Stimulated activated effector memory CD8-positive, alpha-beta T cell treated with anti-CD3 and anti-CD28 coated beads, Interleukin-12 subunit alpha, Interleukin-12 subunit beta, amount 100 ng/mL, for 72 hours (primary cell): ENCODE results near the gene CCDC88C.
A peak's percentile ranks its signal among the peaks of the same experiment; 100 is the strongest.
"Not testable (repeated sequence)": the region's sequence is repeated elsewhere in the genome, so short reads cannot be mapped to it uniquely, and the experiment has no call there.

Experiments
- ATAC-seq: fragments of 150-1000 bp; cut with Tn5 transposase; 2 replicates; pipeline ENCODE4 v1.10.0; 2021
- DNase-seq, 2 donors: peaks; one replicate each; pipeline ENCODE4 v3.0.0; 2021 to 2022; ENCODE audit warnings: low spot score in 2 of 2
- H3K27ac Mint-ChIP-seq: one replicate; pipeline ENCODE4 v1.8.0; 2022; ENCODE audit warnings: mild to moderate bottlenecking, mixed read lengths
- H3K36me3 Mint-ChIP-seq: one replicate; pipeline ENCODE4 v1.8.0; 2022; ENCODE audit warnings: mild to moderate bottlenecking, mixed read lengths
- H3K4me1 Mint-ChIP-seq: one replicate; pipeline ENCODE4 v1.8.0; 2022; ENCODE audit warnings: mixed read lengths
- H3K4me3 Mint-ChIP-seq: one replicate; pipeline ENCODE4 v1.8.0; 2022; ENCODE audit warnings: mild to moderate bottlenecking, mixed read lengths
- H3K9me3 Mint-ChIP-seq: one replicate; pipeline ENCODE4 v1.8.0; 2022; ENCODE audit warnings: mixed read lengths

The CCDC88C gene

GRCh38 chr14:91409240-91409639 lies 8.4 kb downstream of the CCDC88C start:
- not testable (repeated sequence) for DNase-seq, ATAC-seq, H3K9me3 Mint-ChIP-seq
- peak overlapping the region; percentile 90 for H3K27ac Mint-ChIP-seq
- peak overlapping the region; percentile 76 for H3K4me3 Mint-ChIP-seq
- peaks cover 97% of the 10 kb centered on the region for H3K36me3 Mint-ChIP-seq
- H3K4me1 Mint-ChIP-seq = peaks cover 93% of the 10 kb centered on the region

- peak overlapping the region; percentile 76 for H3K4me3 Mint-ChIP-seq
- peaks cover 85% of the 10 kb centered on the region for H3K4me1 Mint-ChIP-seq
- ATAC-seq (no peak), DNase-seq (no peak)
- no peaks in the 10 kb centered on the region for H3K9me3 Mint-ChIP-seq
- H3K27ac Mint-ChIP-seq = peak overlapping the region; percentile 90
- peaks cover 86% of the 10 kb centered on the region for H3K36me3 Mint-ChIP-seq
Measured at GRCh38 chr14:91406982-91407381, 10.6 kb downstream of the CCDC88C start.

GRCh38 chr14:91406451-91406850 lies 11.2 kb downstream of the CCDC88C start:
- H3K4me1 Mint-ChIP-seq = peaks cover 86% of the 10 kb centered on the region
- no peak for DNase-seq
- peak overlapping the region; percentile 90 for H3K27ac Mint-ChIP-seq

GRCh38 chr14:91405724-91406435 lies 11.7 kb downstream of the CCDC88C start:
- Mint-ChIP-seq H3K4me3 (peak overlapping the region; percentile 76), H3K27ac (peak overlapping the region; percentile 90), H3K9me3 (no peaks in the 10 kb centered on the region), H3K4me1 (peaks cover 86% of the 10 kb centered on the region), H3K36me3 (peaks cover 79% of the 10 kb centered on the region)
- no peak for DNase-seq
- no peak for ATAC-seq

More at GRCh38 chr14:91406451-91406850, 11.2 kb downstream of the CCDC88C start:
- no peaks in the 10 kb centered on the region for H3K9me3 Mint-ChIP-seq
- ATAC-seq = no peak
- H3K36me3 Mint-ChIP-seq = peaks cover 85% of the 10 kb centered on the region
- peak overlapping the region; percentile 76 for H3K4me3 Mint-ChIP-seq

GRCh38 chr14:91405241-91405721 lies 12.3 kb downstream of the CCDC88C start:
- DNase-seq (peak; percentile 48 to 75), ATAC-seq (peak; percentile 57)
- H3K9me3 Mint-ChIP-seq = no peaks in the 10 kb centered on the region
- H3K4me1 Mint-ChIP-seq = peaks cover 86% of the 10 kb centered on the region
- peak overlapping the region; percentile 76 for H3K4me3 Mint-ChIP-seq
- H3K27ac Mint-ChIP-seq = peak overlapping the region; percentile 90
- H3K36me3 Mint-ChIP-seq = peaks cover 74% of the 10 kb centered on the region

GRCh38 chr14:91402771-91403600 lies 14.6 kb downstream of the CCDC88C start:
- Mint-ChIP-seq H3K9me3 (no peaks in the 10 kb centered on the region), H3K36me3 (peaks cover 67% of the 10 kb centered on the region), H3K27ac (peak overlapping the region; percentile 90), H3K4me3 (peak overlapping the region; percentile 76), H3K4me1 (peaks cover 86% of the 10 kb centered on the region)
- ATAC-seq = peak; percentile 27
- DNase-seq = no peak

- Mint-ChIP-seq H3K4me1 (peaks cover 86% of the 10 kb centered on the region), H3K27ac (peak overlapping the region; percentile 90), H3K4me3 (peak overlapping the region; percentile 76), H3K36me3 (peaks cover 67% of the 10 kb centered on the region), H3K9me3 (no peaks in the 10 kb centered on the region)
- DNase-seq (no peak), ATAC-seq (no peak)
Measured at GRCh38 chr14:91402348-91402747, 15.3 kb downstream of the CCDC88C start.

GRCh38 chr14:91401751-91402150 lies 15.9 kb downstream of the CCDC88C start:
- Mint-ChIP-seq H3K4me3 (peak overlapping the region; percentile 76), H3K4me1 (peaks cover 86% of the 10 kb centered on the region), H3K36me3 (peaks cover 67% of the 10 kb centered on the region), H3K9me3 (no peaks in the 10 kb centered on the region), H3K27ac (peak overlapping the region; percentile 90)
- ATAC-seq (no peak), DNase-seq (no peak)

- peak overlapping the region; percentile 96 for H3K4me3 Mint-ChIP-seq
- peaks cover 69% of the 10 kb centered on the region for H3K36me3 Mint-ChIP-seq
- no peak for ATAC-seq
- peaks cover 86% of the 10 kb centered on the region for H3K4me1 Mint-ChIP-seq
- peak overlapping the region; percentile 90 for H3K27ac Mint-ChIP-seq
- no peaks in the 10 kb centered on the region for H3K9me3 Mint-ChIP-seq
- DNase-seq = no peak
Measured at GRCh38 chr14:91400696-91401095, 16.9 kb downstream of the CCDC88C start.

- no peak for DNase-seq
- peak overlapping the region; percentile 96 for H3K4me3 Mint-ChIP-seq
- peak; percentile 53 for ATAC-seq
- H3K27ac Mint-ChIP-seq = peak overlapping the region; percentile 90
- H3K36me3 Mint-ChIP-seq = peaks cover 69% of the 10 kb centered on the region
- peaks cover 86% of the 10 kb centered on the region for H3K4me1 Mint-ChIP-seq
- no peaks in the 10 kb centered on the region for H3K9me3 Mint-ChIP-seq
Measured at GRCh38 chr14:91399868-91400640, 17.6 kb downstream of the CCDC88C start.

GRCh38 chr14:91398707-91399106 lies 18.9 kb downstream of the CCDC88C start:
- H3K36me3 Mint-ChIP-seq = peaks cover 66% of the 10 kb centered on the region
- H3K9me3 Mint-ChIP-seq = no peaks in the 10 kb centered on the region
- peak; percentile 30 for ATAC-seq
- H3K4me3 Mint-ChIP-seq = peak overlapping the region; percentile 96
- peak overlapping the region; percentile 90 for H3K27ac Mint-ChIP-seq
- no peak for DNase-seq
- H3K4me1 Mint-ChIP-seq = peaks cover 87% of the 10 kb centered on the region

- peaks cover 93% of the 10 kb centered on the region for H3K4me1 Mint-ChIP-seq
- H3K36me3 Mint-ChIP-seq = peaks cover 70% of the 10 kb centered on the region
- DNase-seq (no peak), ATAC-seq (no peak)
- H3K9me3 Mint-ChIP-seq = no peaks in the 10 kb centered on the region
- peak overlapping the region; percentile 96 for H3K4me3 Mint-ChIP-seq
- H3K27ac Mint-ChIP-seq = peak overlapping the region; percentile 90
Measured at GRCh38 chr14:91397965-91398591, 19.5 kb downstream of the CCDC88C start.

- H3K36me3 Mint-ChIP-seq = peaks cover 66% of the 10 kb centered on the region
- H3K4me1 Mint-ChIP-seq = peaks cover 98% of the 10 kb centered on the region
- H3K27ac Mint-ChIP-seq = peak overlapping the region; percentile 90
- peak overlapping the region; percentile 96 for H3K4me3 Mint-ChIP-seq
- ATAC-seq (peak; percentile 78), DNase-seq (peak in 1 of 2 donors; percentile 78)
- no peaks in the 10 kb centered on the region for H3K9me3 Mint-ChIP-seq
Measured at GRCh38 chr14:91396959-91397815, 20.4 kb downstream of the CCDC88C start.
